Measurements from ENCODE around the gene SPOP.

Gene SPOP

GRCh38 chr17:49595328-49595727 lies 82.6 kb downstream of the SPOP start:
- Histone ChIP-seq H3K4me3 (ENCODE audit: low read length) (no peak overlapping the region), H3K27me3 (replicated peaks; ENCODE audit: control insufficient read depth, insufficient read depth, low read length) (no peaks in the 10 kb centered on the region), H3K4me1 (ENCODE audit: control insufficient read depth, insufficient read depth, low read length) (peaks cover 7% of the 10 kb centered on the region), H3K9me3 (ENCODE audit: control insufficient read depth, low read length) (no peaks in the 10 kb centered on the region), H3K9ac (ENCODE audit: low read length) (no peak overlapping the region), H3K36me3 (ENCODE audit: control insufficient read depth, insufficient read depth, low read length, severe bottlenecking) (peaks cover 55% of the 10 kb centered on the region)
- no peak for DNase-seq (ENCODE audit: low read depth)

GRCh38 chr17:49592263-49592662 lies 85.6 kb downstream of the SPOP start:
- no peak overlapping the region for H3K9ac ChIP-seq (ENCODE audit: low read length)
- peaks cover 19% of the 10 kb centered on the region for H3K4me1 ChIP-seq (ENCODE audit: control insufficient read depth, insufficient read depth, low read length)
- H3K27me3 ChIP-seq (replicated peaks; ENCODE audit: control insufficient read depth, insufficient read depth, low read length), result no peaks in the 10 kb centered on the region
- no peak for DNase-seq (ENCODE audit: low read depth)
- H3K9me3 ChIP-seq (ENCODE audit: control insufficient read depth, low read length), result no peaks in the 10 kb centered on the region
- peaks cover 28% of the 10 kb centered on the region for H3K36me3 ChIP-seq (ENCODE audit: control insufficient read depth, insufficient read depth, low read length, severe bottlenecking)
- no peak overlapping the region for H3K4me3 ChIP-seq (ENCODE audit: low read length)

DNA sequence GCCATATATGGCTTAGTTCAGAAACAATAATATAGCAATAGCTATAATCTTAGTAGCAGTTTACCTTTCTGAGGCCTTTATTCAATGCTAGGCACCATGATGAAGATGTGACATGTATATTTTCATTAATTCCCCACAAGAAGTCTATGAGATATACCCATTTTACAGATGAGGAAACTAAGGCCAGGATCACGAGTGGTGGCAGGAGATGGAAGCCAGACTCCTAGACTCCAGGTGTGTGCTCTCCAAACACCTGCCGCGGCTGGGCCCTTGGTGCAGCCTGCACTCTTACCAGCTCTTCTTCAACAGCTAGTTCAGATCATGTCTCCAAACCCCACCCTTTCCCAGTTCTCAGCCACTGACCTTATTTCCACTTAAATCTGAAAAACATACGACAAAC lies 87.0 kb downstream of the SPOP start:
- H3K36me3 ChIP-seq (ENCODE audit: control insufficient read depth, insufficient read depth, low read length, severe bottlenecking), result peaks cover 15% of the 10 kb centered on the region
- no peak for DNase-seq (ENCODE audit: low read depth)
- no peak overlapping the region for H3K4me3 ChIP-seq (ENCODE audit: low read length)
- H3K4me1 ChIP-seq (ENCODE audit: control insufficient read depth, insufficient read depth, low read length), result peaks cover 19% of the 10 kb centered on the region
- no peak overlapping the region for H3K9ac ChIP-seq (ENCODE audit: low read length)
- H3K27me3 ChIP-seq (replicated peaks; ENCODE audit: control insufficient read depth, insufficient read depth, low read length), result no peaks in the 10 kb centered on the region
- H3K9me3 ChIP-seq (ENCODE audit: control insufficient read depth, low read length), result no peaks in the 10 kb centered on the region

GRCh38 chr17:49589577-49589927 lies 88.3 kb downstream of the SPOP start:
- Histone ChIP-seq H3K36me3 (ENCODE audit: control insufficient read depth, insufficient read depth, low read length, severe bottlenecking) (peaks cover 15% of the 10 kb centered on the region), H3K4me3 (ENCODE audit: low read length) (no peak overlapping the region), H3K4me1 (ENCODE audit: control insufficient read depth, insufficient read depth, low read length) (peaks cover 19% of the 10 kb centered on the region), H3K9ac (ENCODE audit: low read length) (no peak overlapping the region), H3K27me3 (replicated peaks; ENCODE audit: control insufficient read depth, insufficient read depth, low read length) (no peaks in the 10 kb centered on the region), H3K9me3 (ENCODE audit: control insufficient read depth, low read length) (no peaks in the 10 kb centered on the region)
- DNase-seq (ENCODE audit: low read depth), result no peak

DNA sequence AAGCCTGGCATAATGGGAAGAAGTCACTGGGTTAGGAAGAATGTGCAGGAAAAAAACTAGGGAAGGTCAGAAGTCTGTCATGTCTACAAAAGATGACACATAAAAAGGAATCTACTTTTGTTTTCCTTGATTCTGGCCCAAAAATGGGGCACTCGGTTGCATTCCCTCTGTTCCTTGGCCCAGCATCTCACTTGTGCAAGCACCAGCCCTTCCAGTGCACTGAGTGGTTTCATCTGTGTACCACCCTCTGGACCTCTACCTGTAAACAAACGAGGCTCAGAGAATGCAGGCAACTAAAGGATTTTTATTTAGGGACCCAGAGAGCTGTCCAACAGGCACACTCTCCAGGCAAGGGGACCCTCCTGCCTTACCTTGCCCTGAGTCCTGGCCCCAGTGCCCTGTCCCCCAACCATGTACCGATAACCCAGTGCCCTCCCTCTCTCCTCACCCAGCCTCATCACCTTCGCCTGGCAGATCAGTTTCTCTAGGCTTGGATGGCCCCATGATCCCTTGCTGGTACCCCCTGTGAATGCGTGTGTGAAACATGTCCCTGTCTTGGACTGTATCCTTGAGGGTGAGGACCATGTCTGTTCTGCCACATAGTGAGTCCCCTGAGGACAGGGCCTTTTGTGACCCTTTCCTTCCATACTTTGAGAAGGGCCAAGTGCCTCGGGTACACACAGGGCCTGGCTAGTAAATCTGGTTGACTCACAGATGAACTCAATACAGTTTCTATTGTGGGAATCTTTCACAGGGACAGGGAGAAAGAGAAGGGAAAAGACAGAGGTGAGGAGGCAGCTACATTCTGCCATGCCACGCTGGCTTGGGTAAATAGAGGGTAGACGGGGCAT lies 88.9 kb downstream of the SPOP start:
- Histone ChIP-seq H3K9ac (ENCODE audit: low read length) (no peak overlapping the region), H3K27me3 (replicated peaks; ENCODE audit: control insufficient read depth, insufficient read depth, low read length) (no peaks in the 10 kb centered on the region), H3K4me1 (ENCODE audit: control insufficient read depth, insufficient read depth, low read length) (peaks cover 19% of the 10 kb centered on the region), H3K4me3 (ENCODE audit: low read length) (peak overlapping the region; percentile 2), H3K9me3 (ENCODE audit: control insufficient read depth, low read length) (no peaks in the 10 kb centered on the region), H3K36me3 (ENCODE audit: control insufficient read depth, insufficient read depth, low read length, severe bottlenecking) (peaks cover 15% of the 10 kb centered on the region)
- DNase-seq (ENCODE audit: low read depth), result peak; percentile 78

DNA sequence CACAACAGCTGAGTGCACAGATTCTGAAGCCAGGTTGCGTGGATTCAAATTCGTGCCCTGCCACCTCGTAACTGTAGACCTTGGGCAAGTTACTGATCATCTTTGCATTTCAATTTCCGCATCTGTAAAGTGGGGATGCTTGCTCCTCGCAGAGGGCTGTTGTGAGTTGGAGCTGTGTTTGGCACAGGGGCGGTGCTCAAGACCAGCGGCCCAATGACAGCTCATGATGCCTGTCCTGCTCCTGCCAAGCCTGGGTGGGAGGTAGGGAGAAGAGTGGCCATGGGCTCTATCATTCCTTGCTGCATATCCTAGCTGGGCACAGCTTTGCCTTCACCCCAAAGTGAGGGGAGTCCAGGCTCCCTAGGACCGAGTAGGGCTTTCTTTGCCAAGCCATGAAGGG lies 89.6 kb downstream of the SPOP start:
- H3K36me3 ChIP-seq (ENCODE audit: control insufficient read depth, insufficient read depth, low read length, severe bottlenecking), result peaks cover 15% of the 10 kb centered on the region
- no peaks in the 10 kb centered on the region for H3K27me3 ChIP-seq (replicated peaks; ENCODE audit: control insufficient read depth, insufficient read depth, low read length)
- H3K4me1 ChIP-seq (ENCODE audit: control insufficient read depth, insufficient read depth, low read length), result peaks cover 19% of the 10 kb centered on the region
- peak overlapping the region; percentile 8 for H3K9ac ChIP-seq (ENCODE audit: low read length)
- no peak overlapping the region for H3K4me3 ChIP-seq (ENCODE audit: low read length)
- no peak for DNase-seq (ENCODE audit: low read depth)
- no peaks in the 10 kb centered on the region for H3K9me3 ChIP-seq (ENCODE audit: control insufficient read depth, low read length)

DNA sequence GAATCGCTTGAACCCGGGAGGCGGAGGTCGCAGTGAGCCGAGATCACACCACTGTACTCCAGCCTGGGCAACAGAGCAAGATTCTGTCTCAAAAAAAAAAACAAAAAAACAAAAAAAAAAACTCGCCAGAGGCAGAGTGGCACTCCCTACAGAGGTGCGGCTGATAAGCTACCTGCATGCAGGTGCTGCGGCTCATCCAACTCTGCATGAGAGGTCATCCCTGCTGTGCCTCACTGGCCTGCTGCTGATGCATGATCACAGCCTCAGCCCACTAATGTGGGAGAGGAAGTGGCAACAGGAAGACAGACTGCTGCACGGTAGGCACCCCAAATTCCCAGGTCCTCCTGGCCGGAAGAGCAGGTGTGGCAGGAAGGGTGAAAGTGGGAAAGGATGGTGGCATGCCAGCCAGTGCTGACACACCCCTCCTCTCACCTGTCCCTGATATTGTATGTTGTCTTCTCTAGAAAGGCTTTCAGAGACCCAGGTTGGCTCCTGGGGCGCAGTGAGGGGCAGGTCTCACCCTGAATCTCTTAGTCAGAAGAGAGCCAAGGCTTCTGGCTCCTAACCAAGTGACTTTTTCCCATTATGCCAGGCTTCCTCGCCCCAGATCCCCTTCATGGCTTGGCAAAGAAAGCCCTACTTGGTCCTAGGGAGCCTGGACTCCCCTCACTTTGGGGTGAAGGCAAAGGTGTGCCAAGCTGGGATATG lies 90.4 kb downstream of the SPOP start:
- Histone ChIP-seq H3K9me3 (ENCODE audit: control insufficient read depth, low read length) (no peaks in the 10 kb centered on the region), H3K4me1 (ENCODE audit: control insufficient read depth, insufficient read depth, low read length) (peaks cover 19% of the 10 kb centered on the region), H3K36me3 (ENCODE audit: control insufficient read depth, insufficient read depth, low read length, severe bottlenecking) (peaks cover 10% of the 10 kb centered on the region), H3K9ac (ENCODE audit: low read length) (peak overlapping the region; percentile 8), H3K27me3 (replicated peaks; ENCODE audit: control insufficient read depth, insufficient read depth, low read length) (no peaks in the 10 kb centered on the region), H3K4me3 (ENCODE audit: low read length) (no peak overlapping the region)
- DNase-seq (ENCODE audit: low read depth), result no peak

GRCh38 chr17:49585422-49586027 lies 92.4 kb downstream of the SPOP start:
- H3K9me3 ChIP-seq (ENCODE audit: control insufficient read depth, low read length), result no peaks in the 10 kb centered on the region
- no peak for DNase-seq (ENCODE audit: low read depth)
- no peaks in the 10 kb centered on the region for H3K36me3 ChIP-seq (ENCODE audit: control insufficient read depth, insufficient read depth, low read length, severe bottlenecking)
- no peak overlapping the region for H3K9ac ChIP-seq (ENCODE audit: low read length)
- no peak overlapping the region for H3K4me3 ChIP-seq (ENCODE audit: low read length)
- H3K4me1 ChIP-seq (ENCODE audit: control insufficient read depth, insufficient read depth, low read length), result peaks cover 19% of the 10 kb centered on the region
- H3K27me3 ChIP-seq (replicated peaks; ENCODE audit: control insufficient read depth, insufficient read depth, low read length), result no peaks in the 10 kb centered on the region

GRCh38 chr17:49583889-49584288 lies 94.0 kb downstream of the SPOP start:
- H3K36me3 ChIP-seq (ENCODE audit: control insufficient read depth, insufficient read depth, low read length, severe bottlenecking), result no peaks in the 10 kb centered on the region
- H3K4me1 ChIP-seq (ENCODE audit: control insufficient read depth, insufficient read depth, low read length), result peaks cover 10% of the 10 kb centered on the region
- H3K27me3 ChIP-seq (replicated peaks; ENCODE audit: control insufficient read depth, insufficient read depth, low read length), result no peaks in the 10 kb centered on the region
- no peak overlapping the region for H3K9ac ChIP-seq (ENCODE audit: low read length)
- no peaks in the 10 kb centered on the region for H3K9me3 ChIP-seq (ENCODE audit: control insufficient read depth, low read length)
- no peak overlapping the region for H3K4me3 ChIP-seq (ENCODE audit: low read length)
- DNase-seq (ENCODE audit: low read depth), result no peak

GRCh38 chr17:49583226-49583625 lies 94.7 kb downstream of the SPOP start:
- Histone ChIP-seq H3K36me3 (ENCODE audit: control insufficient read depth, insufficient read depth, low read length, severe bottlenecking) (no peaks in the 10 kb centered on the region), H3K9ac (ENCODE audit: low read length) (no peak overlapping the region), H3K4me1 (ENCODE audit: control insufficient read depth, insufficient read depth, low read length) (peaks cover 4% of the 10 kb centered on the region), H3K9me3 (ENCODE audit: control insufficient read depth, low read length) (no peaks in the 10 kb centered on the region), H3K27me3 (replicated peaks; ENCODE audit: control insufficient read depth, insufficient read depth, low read length) (no peaks in the 10 kb centered on the region), H3K4me3 (ENCODE audit: low read length) (no peak overlapping the region)
- no peak for DNase-seq (ENCODE audit: low read depth)

- H3K36me3 ChIP-seq (ENCODE audit: control insufficient read depth, insufficient read depth, low read length, severe bottlenecking), result no peaks in the 10 kb centered on the region
- no peaks in the 10 kb centered on the region for H3K27me3 ChIP-seq (replicated peaks; ENCODE audit: control insufficient read depth, insufficient read depth, low read length)
- no peaks in the 10 kb centered on the region for H3K4me1 ChIP-seq (ENCODE audit: control insufficient read depth, insufficient read depth, low read length)
- no peak for DNase-seq (ENCODE audit: low read depth)
- H3K9me3 ChIP-seq (ENCODE audit: control insufficient read depth, low read length), result no peaks in the 10 kb centered on the region
- no peak overlapping the region for H3K4me3 ChIP-seq (ENCODE audit: low read length)
- H3K9ac ChIP-seq (ENCODE audit: low read length), result no peak overlapping the region
Measured at GRCh38 chr17:49582789-49583188, 95.1 kb downstream of the SPOP start.
